HepG2 (cell line): ENCODE data around the gene PLOD3. TPM values are rescaled to one million over a fixed set of nuclear protein-coding genes. Genes with fewer than 3 reads are reported as not detected.

ENCODE experiments used
- ATF4 ChIP-seq, 2 experiments: fragments of 450-650 bp in 1 of 2; sonication (generic) in 1 of 2; formaldehyde crosslinking; IDR thresholded peaks; 2 replicates each; pipeline versions ENCODE4 v1.5.0 to v1.8.0; 2020 to 2022; ENCODE audit warnings: mild to moderate bottlenecking in 1 of 2, missing genetic modification reagents in 1 of 2
- FOXA1 ChIP-seq, 2 experiments: fragments of 450-650 bp in 1 of 2; sonication (generic) in 1 of 2; formaldehyde crosslinking in 1 of 2; IDR thresholded peaks; 2 replicates each; pipeline versions ENCODE4 v1.4.0 to v1.6.1; 2016 to 2020; ENCODE audit warnings: missing genetic modification reagents in 1 of 2
- FOXJ3 ChIP-seq: sonication (generic); formaldehyde crosslinking; IDR thresholded peaks from 2 replicates; pipeline ENCODE4 v1.4.0; 2020; ENCODE audit warnings: missing genetic modification reagents, mild to moderate bottlenecking, borderline replicate concordance
- IRF9 ChIP-seq: sonication (generic); formaldehyde crosslinking; IDR thresholded peaks from 2 replicates; pipeline ENCODE4 v1.8.0; 2022; ENCODE audit warnings: missing genetic modification reagents, mild to moderate bottlenecking, borderline replicate concordance
- KDM6A ChIP-seq: IDR thresholded peaks from 2 replicates; pipeline ENCODE4 v1.6.1; 2016; ENCODE audit warnings: low read depth
- PAXIP1 ChIP-seq: sonication (generic); formaldehyde crosslinking; conservative IDR thresholded peaks from 2 replicates; pipeline ENCODE4 v1.4.0; 2020; ENCODE audit warnings: mild to moderate bottlenecking, missing genetic modification reagents, moderate library complexity
- SMYD3 ChIP-seq: sonication (generic); formaldehyde crosslinking; IDR thresholded peaks from 2 replicates; pipeline ENCODE4 v1.8.1; 2023; ENCODE audit warnings: mild to moderate bottlenecking, missing genetic modification reagents
- TARDBP ChIP-seq: sonication (generic); formaldehyde crosslinking; IDR thresholded peaks from 2 replicates; pipeline ENCODE4 v1.8.0; 2022; ENCODE audit warnings: mild to moderate bottlenecking, missing genetic modification reagents
- TEAD3 ChIP-seq: optimal IDR thresholded peaks from 2 replicates; pipeline ENCODE3; 2016; ENCODE audit warnings: borderline replicate concordance
- TFE3 ChIP-seq: IDR thresholded peaks from 2 replicates; pipeline ENCODE4 v1.6.1; 2016
- ZBTB21 ChIP-seq: sonication (generic); formaldehyde crosslinking; IDR thresholded peaks from 2 replicates; pipeline ENCODE4 v1.4.0; 2020; ENCODE audit warnings: missing genetic modification reagents
- ZKSCAN1 ChIP-seq: fragments of 150-350 bp; IDR thresholded peaks from 2 replicates; pipeline ENCODE4 v1.6.1; 2014; ENCODE audit warnings: low read length
- ZNF124 ChIP-seq: sonication (generic); formaldehyde crosslinking; IDR thresholded peaks from 2 replicates; pipeline ENCODE4 v1.4.0; 2020; ENCODE audit warnings: missing genetic modification reagents
- ZNF205 ChIP-seq: IDR thresholded peaks from 2 replicates; pipeline ENCODE4 v1.6.1; 2018; ENCODE audit warnings: missing biosample characterization, missing genetic modification reagents
- ZNF674 ChIP-seq: sonication (generic); formaldehyde crosslinking; IDR thresholded peaks from 2 replicates; pipeline ENCODE4 v1.5.0; 2020; ENCODE audit warnings: low read depth, mild to moderate bottlenecking, missing genetic modification reagents
- ZNF687 ChIP-seq: sonication (generic); formaldehyde crosslinking; IDR thresholded peaks from 2 replicates; pipeline ENCODE4 v1.5.1; 2020; ENCODE audit warnings: mild to moderate bottlenecking, missing genetic modification reagents, moderate library complexity
- ZNF891 ChIP-seq: sonication (generic); formaldehyde crosslinking; IDR thresholded peaks from 2 replicates; pipeline ENCODE4 v1.5.0; 2020; ENCODE audit warnings: mild to moderate bottlenecking, missing genetic modification reagents
- ZSCAN20 ChIP-seq: sonication (generic); formaldehyde crosslinking; IDR thresholded peaks from 2 replicates; pipeline ENCODE4 v1.4.0; 2020; ENCODE audit warnings: missing genetic modification reagents, mild to moderate bottlenecking, borderline replicate concordance
- polyA plus RNA-seq, 8 experiments: library from polyadenylated mRNA; depleted of rRNA in 3 of 8; stranded (reverse) in 7 of 8; unstranded in 1 of 8; fragments of >200 nt; fragmentation: Illumina TruSeq in 4 of 8; extraction: Trizol in 4 of 8; gene quantifications; 2 replicates each; pipeline versions ENCODE4 v1.2.1 to v1.2.3, GENCODE V29; 2011 to 2016; ENCODE audit warnings: low read depth in 4 of 8, missing spikeins in 1 of 8, mixed read lengths in 1 of 8; ENCODE audit not compliant: insufficient read depth in 1 of 8
- total RNA-seq, 5 experiments: library from RNA; depleted of rRNA; stranded (reverse); fragments of >200 nt; fragmentation: Illumina TruSeq; extraction: Trizol; gene quantifications; 2 replicates each; pipeline ENCODE4 v1.2.3, GENCODE V29; 2016; ENCODE audit warnings: low read depth in 1 of 5

Gene PLOD3
- total and polyA plus RNA-seq, 2 of the 13 experiments (the other 11 are each of a cell fraction or from before 2014, with no cell fraction given): 65.8 to 67.4 TPM

- TF ChIP-seq ZNF124 (CRISPR knock-in tag) (no peak), PAXIP1 (CRISPR knock-in tag) (peak; percentile 49; the same call in 1 of the 2 replicates), TARDBP (no peak), ATF4 (CRISPR knock-in tag; IDR thresholded peaks at IDR 0.05) (peak in 1 of 2 experiments; percentile 54; a peak in 2 of 4 replicates), SMYD3 (CRISPR knock-in tag) (no peak), TFE3 (peak; percentile 29; the same call in 1 of the 2 replicates), ZKSCAN1 (no peak; the same call in 1 of the 2 replicates), TEAD3 (CRISPR knock-in tag) (no peak), ZNF687 (CRISPR knock-in tag) (0 out of 2 replicates have a peak, but pooled peaks have one; percentile 30), ZBTB21 (CRISPR knock-in tag) (no peak), IRF9 (no peak), ZNF205 (no peak), FOXJ3 (CRISPR knock-in tag) (peak; percentile 33; the same call in 1 of the 2 replicates), ZNF891 (CRISPR knock-in tag) (no peak), KDM6A (CRISPR knock-in tag) (peak; percentile 23; the same call in 1 of the 2 replicates), ZSCAN20 (CRISPR knock-in tag) (no peak), FOXA1 (IDR thresholded peaks at IDR 0.05) (no peak), FOXA1 (CRISPR knock-in tag; IDR thresholded peaks at IDR 0.05) (peak; percentile 31; the same call in 1 of the 2 replicates), ZNF674 (CRISPR knock-in tag) (no peak)
Observed at GRCh38 chr7:101220295-101220694, 2.9 kb upstream of the PLOD3 start (continued).
